Measurements from ENCODE around the gene DHRS2. TPM values are rescaled to one million over a fixed set of nuclear protein-coding genes. Genes with fewer than 3 reads are reported as not detected.

Gene DHRS2
- total and polyA plus RNA-seq, 2 of the 13 experiments (the other 11 are each of a cell fraction or from before 2014, with no cell fraction given): 1,621 to 3,021 TPM

DNA sequence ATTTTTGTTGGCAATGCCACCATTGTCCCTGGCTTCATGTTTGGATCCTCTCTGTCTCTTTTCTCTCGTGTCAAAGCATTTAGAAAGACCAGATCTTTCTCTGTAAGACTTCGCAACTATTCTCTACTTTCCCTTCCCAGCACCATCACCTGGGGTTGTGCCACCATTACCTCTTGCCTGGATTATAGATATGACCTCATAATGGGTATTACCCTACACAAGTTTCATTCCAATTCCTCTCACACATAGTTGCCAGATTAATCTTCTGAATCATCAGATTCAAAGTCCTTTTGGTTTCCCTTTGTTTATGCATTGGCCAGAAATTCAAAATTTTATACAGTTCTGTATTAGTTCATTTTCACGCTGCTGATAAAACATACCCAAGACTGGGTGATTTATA is 27.2 kb upstream of the DHRS2 start (continued):
- TF ChIP-seq KLF12 (CRISPR knock-in tag; IDR thresholded peaks at IDR 0.05; ENCODE audit: borderline replicate concordance) (no peak), ZNF34 (CRISPR knock-in tag; IDR thresholded peaks at IDR 0.05; ENCODE audit: borderline replicate concordance) (0 out of 2 replicates have a peak, but pooled peaks have one; percentile 1), TARDBP (CRISPR knock-in tag; IDR thresholded peaks at IDR 0.05) (peak; percentile 23; the same call in 1 of the 2 replicates), ZNF17 (CRISPR knock-in tag; IDR thresholded peaks at IDR 0.05) (no peak), ZNF367 (CRISPR knock-in tag; IDR thresholded peaks at IDR 0.05; ENCODE audit: borderline replicate concordance) (no peak; the same call in 1 of the 2 replicates), REXO4 (CRISPR knock-in tag; IDR thresholded peaks at IDR 0.05; ENCODE audit: borderline replicate concordance) (no peak), ZSCAN22 (CRISPR knock-in tag; IDR thresholded peaks at IDR 0.05) (no peak), GFI1 (CRISPR knock-in tag; IDR thresholded peaks at IDR 0.05; ENCODE audit: borderline replicate concordance) (no peak), KDM4B (CRISPR knock-in tag; IDR thresholded peaks at IDR 0.05) (no peak), ZNF670 (CRISPR knock-in tag; IDR thresholded peaks at IDR 0.05; ENCODE audit: borderline replicate concordance) (no peak)
- TF ChIP-seq, protein P1, sequence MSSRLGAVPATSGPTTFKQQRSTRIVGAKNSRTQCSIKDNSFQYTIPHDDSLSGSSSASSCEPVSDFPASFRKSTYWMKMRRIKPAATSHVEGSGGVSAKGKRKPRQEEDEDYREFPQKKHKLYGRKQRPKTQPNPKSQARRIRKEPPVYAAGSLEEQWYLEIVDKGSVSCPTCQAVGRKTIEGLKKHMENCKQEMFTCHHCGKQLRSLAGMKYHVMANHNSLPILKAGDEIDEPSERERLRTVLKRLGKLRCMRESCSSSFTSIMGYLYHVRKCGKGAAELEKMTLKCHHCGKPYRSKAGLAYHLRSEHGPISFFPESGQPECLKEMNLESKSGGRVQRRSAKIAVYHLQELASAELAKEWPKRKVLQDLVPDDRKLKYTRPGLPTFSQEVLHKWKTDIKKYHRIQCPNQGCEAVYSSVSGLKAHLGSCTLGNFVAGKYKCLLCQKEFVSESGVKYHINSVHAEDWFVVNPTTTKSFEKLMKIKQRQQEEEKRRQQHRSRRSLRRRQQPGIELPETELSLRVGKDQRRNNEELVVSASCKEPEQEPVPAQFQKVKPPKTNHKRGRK (CRISPR knock-in tag; IDR thresholded peaks at IDR 0.05): 0 out of 2 replicates have a peak, but pooled peaks have one; percentile 23
- TF ChIP-seq, protein P2, sequence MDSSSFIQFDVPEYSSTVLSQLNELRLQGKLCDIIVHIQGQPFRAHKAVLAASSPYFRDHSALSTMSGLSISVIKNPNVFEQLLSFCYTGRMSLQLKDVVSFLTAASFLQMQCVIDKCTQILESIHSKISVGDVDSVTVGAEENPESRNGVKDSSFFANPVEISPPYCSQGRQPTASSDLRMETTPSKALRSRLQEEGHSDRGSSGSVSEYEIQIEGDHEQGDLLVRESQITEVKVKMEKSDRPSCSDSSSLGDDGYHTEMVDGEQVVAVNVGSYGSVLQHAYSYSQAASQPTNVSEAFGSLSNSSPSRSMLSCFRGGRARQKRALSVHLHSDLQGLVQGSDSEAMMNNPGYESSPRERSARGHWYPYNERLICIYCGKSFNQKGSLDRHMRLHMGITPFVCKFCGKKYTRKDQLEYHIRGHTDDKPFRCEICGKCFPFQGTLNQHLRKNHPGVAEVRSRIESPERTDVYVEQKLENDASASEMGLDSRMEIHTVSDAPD (CRISPR knock-in tag; IDR thresholded peaks at IDR 0.05): 0 out of 2 replicates have a peak, but pooled peaks have one; percentile 17
- TF ChIP-seq, protein P3, sequence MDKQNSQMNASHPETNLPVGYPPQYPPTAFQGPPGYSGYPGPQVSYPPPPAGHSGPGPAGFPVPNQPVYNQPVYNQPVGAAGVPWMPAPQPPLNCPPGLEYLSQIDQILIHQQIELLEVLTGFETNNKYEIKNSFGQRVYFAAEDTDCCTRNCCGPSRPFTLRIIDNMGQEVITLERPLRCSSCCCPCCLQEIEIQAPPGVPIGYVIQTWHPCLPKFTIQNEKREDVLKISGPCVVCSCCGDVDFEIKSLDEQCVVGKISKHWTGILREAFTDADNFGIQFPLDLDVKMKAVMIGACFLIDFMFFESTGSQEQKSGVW (CRISPR knock-in tag; IDR thresholded peaks at IDR 0.05; ENCODE audit: borderline replicate concordance): no peak
- TF ChIP-seq, protein P4, sequence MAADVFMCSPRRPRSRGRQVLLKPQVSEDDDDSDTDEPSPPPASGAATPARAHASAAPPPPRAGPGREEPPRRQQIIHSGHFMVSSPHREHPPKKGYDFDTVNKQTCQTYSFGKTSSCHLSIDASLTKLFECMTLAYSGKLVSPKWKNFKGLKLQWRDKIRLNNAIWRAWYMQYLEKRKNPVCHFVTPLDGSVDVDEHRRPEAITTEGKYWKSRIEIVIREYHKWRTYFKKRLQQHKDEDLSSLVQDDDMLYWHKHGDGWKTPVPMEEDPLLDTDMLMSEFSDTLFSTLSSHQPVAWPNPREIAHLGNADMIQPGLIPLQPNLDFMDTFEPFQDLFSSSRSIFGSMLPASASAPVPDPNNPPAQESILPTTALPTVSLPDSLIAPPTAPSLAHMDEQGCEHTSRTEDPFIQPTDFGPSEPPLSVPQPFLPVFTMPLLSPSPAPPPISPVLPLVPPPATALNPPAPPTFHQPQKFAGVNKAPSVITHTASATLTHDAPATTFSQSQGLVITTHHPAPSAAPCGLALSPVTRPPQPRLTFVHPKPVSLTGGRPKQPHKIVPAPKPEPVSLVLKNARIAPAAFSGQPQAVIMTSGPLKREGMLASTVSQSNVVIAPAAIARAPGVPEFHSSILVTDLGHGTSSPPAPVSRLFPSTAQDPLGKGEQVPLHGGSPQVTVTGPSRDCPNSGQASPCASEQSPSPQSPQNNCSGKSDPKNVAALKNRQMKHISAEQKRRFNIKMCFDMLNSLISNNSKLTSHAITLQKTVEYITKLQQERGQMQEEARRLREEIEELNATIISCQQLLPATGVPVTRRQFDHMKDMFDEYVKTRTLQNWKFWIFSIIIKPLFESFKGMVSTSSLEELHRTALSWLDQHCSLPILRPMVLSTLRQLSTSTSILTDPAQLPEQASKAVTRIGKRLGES (CRISPR knock-in tag; IDR thresholded peaks at IDR 0.05; ENCODE audit: borderline replicate concordance): no peak
- TF ChIP-seq, protein P5, sequence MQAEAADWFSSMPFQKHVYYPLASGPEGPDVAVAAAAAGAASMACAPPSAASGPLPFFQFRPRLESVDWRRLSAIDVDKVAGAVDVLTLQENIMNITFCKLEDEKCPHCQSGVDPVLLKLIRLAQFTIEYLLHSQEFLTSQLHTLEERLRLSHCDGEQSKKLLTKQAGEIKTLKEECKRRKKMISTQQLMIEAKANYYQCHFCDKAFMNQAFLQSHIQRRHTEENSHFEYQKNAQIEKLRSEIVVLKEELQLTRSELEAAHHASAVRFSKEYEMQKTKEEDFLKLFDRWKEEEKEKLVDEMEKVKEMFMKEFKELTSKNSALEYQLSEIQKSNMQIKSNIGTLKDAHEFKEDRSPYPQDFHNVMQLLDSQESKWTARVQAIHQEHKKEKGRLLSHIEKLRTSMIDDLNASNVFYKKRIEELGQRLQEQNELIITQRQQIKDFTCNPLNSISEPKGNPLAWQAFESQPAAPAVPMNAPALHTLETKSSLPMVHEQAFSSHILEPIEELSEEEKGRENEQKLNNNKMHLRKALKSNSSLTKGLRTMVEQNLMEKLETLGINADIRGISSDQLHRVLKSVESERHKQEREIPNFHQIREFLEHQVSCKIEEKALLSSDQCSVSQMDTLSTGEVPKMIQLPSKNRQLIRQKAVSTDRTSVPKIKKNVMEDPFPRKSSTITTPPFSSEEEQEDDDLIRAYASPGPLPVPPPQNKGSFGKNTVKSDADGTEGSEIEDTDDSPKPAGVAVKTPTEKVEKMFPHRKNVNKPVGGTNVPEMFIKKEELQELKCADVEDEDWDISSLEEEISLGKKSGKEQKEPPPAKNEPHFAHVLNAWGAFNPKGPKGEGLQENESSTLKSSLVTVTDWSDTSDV (CRISPR knock-in tag; IDR thresholded peaks at IDR 0.05): no peak
- TF ChIP-seq, protein P6, sequence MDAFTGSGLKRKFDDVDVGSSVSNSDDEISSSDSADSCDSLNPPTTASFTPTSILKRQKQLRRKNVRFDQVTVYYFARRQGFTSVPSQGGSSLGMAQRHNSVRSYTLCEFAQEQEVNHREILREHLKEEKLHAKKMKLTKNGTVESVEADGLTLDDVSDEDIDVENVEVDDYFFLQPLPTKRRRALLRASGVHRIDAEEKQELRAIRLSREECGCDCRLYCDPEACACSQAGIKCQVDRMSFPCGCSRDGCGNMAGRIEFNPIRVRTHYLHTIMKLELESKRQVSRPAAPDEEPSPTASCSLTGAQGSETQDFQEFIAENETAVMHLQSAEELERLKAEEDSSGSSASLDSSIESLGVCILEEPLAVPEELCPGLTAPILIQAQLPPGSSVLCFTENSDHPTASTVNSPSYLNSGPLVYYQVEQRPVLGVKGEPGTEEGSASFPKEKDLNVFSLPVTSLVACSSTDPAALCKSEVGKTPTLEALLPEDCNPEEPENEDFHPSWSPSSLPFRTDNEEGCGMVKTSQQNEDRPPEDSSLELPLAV (CRISPR knock-in tag; conservative IDR thresholded peaks at IDR 0.05; ENCODE audit: low read depth): no peak

Measured in HepG2 (cell line).